ENCODE results near the gene GRIK2.

The GRIK2 gene

DNA sequence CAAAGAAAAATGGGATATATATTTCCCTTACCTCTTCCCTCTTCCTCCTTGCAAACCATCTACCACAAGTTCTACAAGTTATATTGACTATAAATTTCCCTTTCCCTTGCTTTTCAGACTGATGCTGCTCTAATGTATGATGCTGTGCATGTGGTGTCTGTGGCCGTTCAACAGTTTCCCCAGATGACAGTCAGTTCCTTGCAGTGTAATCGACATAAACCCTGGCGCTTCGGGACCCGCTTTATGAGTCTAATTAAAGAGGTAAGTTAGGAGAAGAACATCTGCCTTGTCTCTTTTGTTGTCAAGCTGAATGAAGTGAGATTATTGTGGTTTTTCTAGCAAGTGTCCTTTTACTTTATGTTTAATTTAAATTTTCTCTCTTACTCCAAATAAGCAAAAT, 406.0 kb downstream of the GRIK2 start:
- no peak for DNase-seq (ENCODE audit: low read depth)

DNA sequence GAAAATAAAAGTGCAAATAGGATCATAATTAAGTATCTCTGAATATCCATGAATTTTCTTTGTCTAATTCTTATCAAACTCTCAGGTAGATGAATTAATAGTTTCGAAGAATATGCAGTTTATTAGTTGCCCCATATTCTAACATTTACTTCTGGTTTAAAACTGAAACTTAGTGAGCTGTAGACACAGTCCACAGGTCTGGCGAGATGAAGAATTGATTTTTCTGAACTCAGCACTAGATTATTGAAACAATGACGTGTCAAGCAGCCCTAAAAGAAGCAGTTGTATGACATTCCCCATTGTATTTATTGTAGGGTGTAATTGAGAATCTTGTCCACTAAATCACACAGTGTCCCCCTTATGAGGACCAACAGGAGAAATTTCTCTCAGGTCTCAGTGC, 407.1 kb downstream of the GRIK2 start:
- DNase-seq (ENCODE audit: low read depth), result no peak

DNA sequence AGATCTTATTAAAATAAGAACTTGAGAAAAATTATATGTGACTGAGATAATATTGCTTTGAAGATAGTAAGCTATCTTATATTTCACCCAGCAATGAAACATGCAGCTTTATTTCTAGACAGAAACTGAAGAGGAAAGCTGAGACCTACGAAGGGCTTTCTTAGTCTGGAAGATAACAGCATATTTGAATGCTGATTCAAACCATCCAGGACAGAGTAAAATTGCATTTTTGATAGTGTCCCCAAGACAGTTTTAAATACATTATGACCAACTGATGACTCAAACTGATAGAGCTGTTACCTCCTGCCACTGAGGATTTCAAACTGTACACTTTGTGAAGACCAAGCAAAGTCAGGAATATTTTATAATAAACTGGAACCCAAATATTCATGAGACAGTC, 409.6 kb downstream of the GRIK2 start:
- peak; percentile 43 for DNase-seq (ENCODE audit: low read depth)

GRCh38 chr6:101806241-101806640, 412.7 kb downstream of the GRIK2 start:
- DNase-seq (ENCODE audit: low read depth), result peak; percentile 90

- DNase-seq (ENCODE audit: low read depth), result no peak
These were observed 417.6 kb downstream of the GRIK2 start for GRCh38 chr6:101811108-101811507.

GRCh38 chr6:101816716-101817115, 423.2 kb downstream of the GRIK2 start:
- DNase-seq (ENCODE audit: low read depth), result no peak

DNA sequence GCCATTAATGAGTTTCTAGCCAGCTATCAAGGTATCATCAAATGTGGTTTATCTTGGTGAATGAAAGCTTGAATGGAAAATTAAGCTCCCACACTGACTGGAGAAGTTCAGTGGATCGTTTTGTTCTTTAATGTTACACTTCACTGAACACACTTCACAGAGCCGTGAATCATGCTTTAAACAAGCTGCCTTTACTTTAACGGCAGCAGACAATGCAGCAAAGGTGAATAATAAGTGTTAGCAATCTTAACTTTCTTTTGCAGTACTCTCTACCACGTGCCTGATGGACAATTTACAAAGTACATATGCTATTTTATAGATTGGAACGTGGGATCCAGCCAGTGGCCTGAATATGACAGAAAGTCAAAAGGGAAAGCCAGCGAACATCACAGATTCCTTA, 424.5 kb downstream of the GRIK2 start:
- no peak for DNase-seq (ENCODE audit: low read depth)

- no peak for DNase-seq (ENCODE audit: low read depth)
These were observed 431.2 kb downstream of the GRIK2 start for GRCh38 chr6:101824551-101825345.

GRCh38 chr6:101826269-101826668, 432.8 kb downstream of the GRIK2 start:
- DNase-seq (ENCODE audit: low read depth), result no peak

GRCh38 chr6:101826678-101827077, 433.2 kb downstream of the GRIK2 start:
- DNase-seq (ENCODE audit: low read depth), result no peak

- no peak for DNase-seq (ENCODE audit: low read depth)
These were observed 437.1 kb downstream of the GRIK2 start for GRCh38 chr6:101830501-101831031.

DNA sequence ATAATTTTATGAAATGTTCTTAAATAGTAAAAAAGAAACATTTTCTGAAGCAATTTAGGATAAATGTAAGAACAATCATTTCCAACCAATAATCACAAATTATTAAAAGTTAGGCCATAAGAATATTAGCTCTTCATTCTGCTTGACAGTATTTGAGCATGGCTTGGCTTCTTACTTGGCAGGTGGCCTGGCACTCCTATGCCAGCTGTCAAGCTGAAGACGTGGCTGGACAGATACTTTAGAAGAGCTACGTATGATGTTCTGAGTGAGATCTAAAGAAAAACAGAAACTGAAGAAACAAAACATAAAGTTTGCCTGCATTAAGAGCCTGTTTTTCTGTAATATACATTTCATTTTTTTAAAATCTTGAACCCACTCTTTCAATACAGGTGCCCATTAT, 438.9 kb downstream of the GRIK2 start:
- DNase-seq (ENCODE audit: low read depth), result no peak

- no peak for DNase-seq (ENCODE audit: low read depth)
These were observed 446.6 kb downstream of the GRIK2 start for GRCh38 chr6:101840100-101840499.

DNA sequence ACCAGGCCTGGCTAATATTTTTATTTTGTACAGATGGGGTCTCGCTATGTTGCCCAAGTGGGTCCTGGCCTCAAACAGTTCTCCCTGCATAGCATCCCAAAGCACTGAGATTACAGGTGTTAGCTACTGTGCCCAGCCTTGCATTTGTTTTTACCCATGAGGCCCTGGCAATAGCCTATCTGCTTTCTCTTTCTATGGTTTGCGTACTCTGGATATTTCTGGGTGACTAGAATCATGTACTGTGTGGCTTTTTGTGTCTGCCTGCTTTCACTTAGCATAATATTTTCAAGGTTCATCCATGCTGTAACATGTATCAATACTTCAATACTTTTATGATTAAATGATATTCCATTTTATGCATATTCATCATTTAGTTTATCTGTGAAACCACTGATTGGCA, 451.7 kb downstream of the GRIK2 start:
- no peak for DNase-seq (ENCODE audit: low read depth)

GRCh38 chr6:101845621-101846020, 452.1 kb downstream of the GRIK2 start:
- DNase-seq (ENCODE audit: low read depth), result no peak

GRCh38 chr6:101847690-101848089, 454.2 kb downstream of the GRIK2 start:
- DNase-seq (ENCODE audit: low read depth), result no peak

DNA sequence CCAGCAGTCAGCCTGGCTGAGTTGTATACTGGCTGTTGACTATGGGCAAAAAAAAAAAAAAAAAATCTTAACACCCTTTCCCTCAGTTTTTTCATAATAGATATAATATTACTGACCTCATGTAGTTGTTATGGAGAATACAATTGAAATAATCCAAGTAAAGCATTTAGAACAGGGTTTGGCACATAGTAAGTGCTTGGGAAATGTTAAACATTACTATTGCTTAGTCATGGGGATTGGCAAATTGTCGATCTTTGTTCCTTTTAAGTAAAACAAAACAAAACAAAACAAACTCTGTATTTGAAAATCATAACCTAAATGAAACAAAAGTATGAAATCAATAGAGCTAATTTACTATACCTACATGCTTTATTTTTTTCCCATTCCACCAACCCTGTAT, 458.4 kb downstream of the GRIK2 start:
- DNase-seq (ENCODE audit: low read depth), result no peak

DNA sequence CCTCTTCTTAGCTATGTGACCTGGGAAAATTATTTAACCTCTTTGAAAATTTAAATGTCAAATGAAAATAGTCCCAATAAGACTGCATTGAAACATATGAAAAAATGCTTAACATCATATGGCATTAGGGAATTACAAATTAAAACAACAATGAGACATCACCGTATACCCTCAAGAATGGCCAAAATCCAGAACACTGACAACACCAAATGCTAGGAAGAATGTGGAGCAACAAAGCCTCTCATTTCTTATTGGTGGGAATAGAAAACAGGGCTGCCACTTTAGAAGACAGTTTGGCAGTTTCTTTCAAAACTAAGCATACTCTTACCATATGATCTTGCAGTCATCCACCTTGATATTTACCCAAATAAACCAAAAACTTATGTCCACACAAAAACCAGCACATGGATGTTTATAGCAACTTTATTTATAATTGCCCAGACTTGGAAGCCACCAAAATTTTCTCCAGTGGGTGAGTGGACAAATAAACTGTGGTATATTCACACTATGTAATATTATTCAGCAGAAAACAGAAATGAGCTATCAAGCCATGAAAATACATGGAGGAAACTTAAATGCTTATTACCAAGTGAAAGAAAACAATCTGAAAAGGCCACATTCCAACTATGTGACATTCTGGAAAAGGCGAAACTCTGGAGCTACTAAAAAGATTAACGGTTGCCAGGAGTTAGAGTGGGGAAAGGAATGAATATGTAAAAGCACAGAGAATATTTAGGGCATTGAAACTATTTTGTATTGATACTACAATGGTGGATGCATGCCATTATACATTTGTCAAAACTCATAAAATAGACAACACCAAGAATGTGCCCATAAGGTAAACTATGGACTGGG, 459.9 kb downstream of the GRIK2 start:
- no peak for DNase-seq (ENCODE audit: low read depth)

DNA sequence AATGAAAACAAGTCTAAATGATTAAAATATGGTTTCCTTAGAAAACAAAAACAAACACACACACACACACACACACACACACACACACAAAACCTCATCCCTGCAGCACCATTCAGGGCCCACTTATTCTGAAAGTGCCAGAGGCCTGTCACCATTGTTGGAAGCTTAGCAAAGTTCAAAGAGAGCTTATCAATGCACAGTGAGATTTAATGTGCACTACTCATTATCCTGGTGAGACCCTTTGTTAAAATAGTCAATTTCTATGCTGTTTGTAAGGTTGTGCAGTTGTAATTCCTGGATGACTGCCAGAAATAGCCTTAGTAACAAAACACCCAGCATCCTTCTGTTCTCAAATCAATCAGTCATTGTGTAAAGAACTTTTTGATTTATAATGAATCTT, 482.9 kb downstream of the GRIK2 start:
- DNase-seq (ENCODE audit: low read depth), result no peak

DNA sequence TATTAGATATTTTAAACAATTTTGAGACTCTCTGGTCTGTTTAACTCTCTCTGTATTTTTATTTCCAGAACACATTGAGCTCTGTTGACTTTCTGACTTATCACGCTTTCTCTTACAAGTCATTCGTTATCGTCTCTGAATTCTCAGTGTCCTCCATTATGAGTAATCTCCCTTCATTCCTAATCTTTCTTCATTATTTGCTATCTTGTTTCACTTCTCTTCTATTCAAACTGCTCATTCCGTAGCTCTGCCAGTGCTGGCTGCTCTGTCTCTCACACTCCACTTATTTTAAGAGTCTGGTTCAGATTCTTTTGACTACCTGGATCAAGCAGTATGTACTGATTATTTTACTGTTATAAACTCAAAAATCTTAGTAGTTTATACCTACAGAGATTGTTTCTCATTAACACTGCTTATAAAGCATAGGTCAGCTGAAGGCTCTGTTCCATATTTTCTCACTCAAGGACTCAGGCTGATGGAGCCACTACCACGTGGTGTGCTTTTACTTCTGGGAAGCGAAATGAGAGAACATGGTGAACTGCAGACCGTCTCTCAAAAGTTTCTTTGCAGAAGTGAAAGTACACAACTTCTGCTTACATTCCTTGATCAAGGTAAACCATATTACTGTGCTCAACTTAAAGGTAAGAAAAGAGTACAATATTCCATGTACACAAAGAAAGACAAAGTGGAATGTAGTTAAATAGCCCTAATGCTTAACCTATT, 485.2 kb downstream of the GRIK2 start:
- no peak for DNase-seq (ENCODE audit: low read depth)

DNA sequence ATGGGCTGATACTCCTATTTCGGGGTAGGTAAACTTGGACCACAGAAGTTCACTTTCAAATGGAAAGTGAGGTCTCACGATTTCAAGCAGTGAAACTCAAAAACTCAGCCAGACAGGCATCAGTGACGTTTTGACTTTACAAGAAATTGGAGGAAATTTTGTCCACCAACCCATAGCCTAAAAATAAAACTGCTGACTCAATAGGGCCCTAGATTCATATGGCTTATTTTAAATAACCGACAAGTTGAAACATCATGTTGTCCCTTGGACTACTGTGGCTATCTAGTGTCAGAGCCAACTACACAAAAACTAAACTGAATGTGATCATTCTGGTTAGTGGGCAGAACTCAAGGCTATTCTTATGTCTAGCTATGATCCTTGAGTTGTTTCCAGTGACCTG, 486.3 kb downstream of the GRIK2 start:
- DNase-seq (ENCODE audit: low read depth), result no peak

- peak; percentile 17 for DNase-seq (ENCODE audit: low read depth)
These were observed 490.0 kb downstream of the GRIK2 start for GRCh38 chr6:101883505-101883904.

Data from non-pigmented ciliary epithelial cell (primary cell).